ENCODE data around the gene GTF3C1. TPM values are rescaled to one million over a fixed set of nuclear protein-coding genes. Genes with fewer than 3 reads are reported as not detected.

GTF3C1 gene
- total and polyA plus RNA-seq, 2 of the 8 experiments (the other 6 are each of a cell fraction or from before 2014, with no cell fraction given) = 89.3 to 126 TPM

GRCh38 chr16:27424772-27425498, 124.8 kb downstream of the GTF3C1 start (continued):
- TF ChIP-seq CHD7 (IDR thresholded peaks at IDR 0.05; ENCODE audit: insufficient replicate concordance, low read length) = no peak
- TF ChIP-seq TEAD4 (IDR thresholded peaks at IDR 0.05; ENCODE audit: low read depth, low read length) = no peak
- no peak for TF ChIP-seq MAX (IDR thresholded peaks at IDR 0.05)
- TF ChIP-seq CBX5 (IDR thresholded peaks at IDR 0.05; ENCODE audit: low read depth, low read length) = no peak
- TF ChIP-seq SIN3A (conservative IDR thresholded peaks at IDR 0.05 in 1 of 2, IDR thresholded peaks at IDR 0.05 in 1 of 2; ENCODE audit: low read depth in 1 of 2, low read length in 2 of 2) = no peak
- no peak for TF ChIP-seq SIX5 (IDR thresholded peaks at IDR 0.05; ENCODE audit: low read depth, low read length)
- no peak for TF ChIP-seq USF2 (IDR thresholded peaks at IDR 0.05; ENCODE audit: low read length)
- TF ChIP-seq EZH2 (IDR thresholded peaks at IDR 0.05; ENCODE audit: low read depth, low read length, severe bottlenecking) = no peak
